GM19238 (cell line): Measurements from ENCODE around the gene ANKH.

ENCODE experiments used
- DNase-seq: peaks from one replicate; pipeline ENCODE4 v3.0.0; 2011; ENCODE audit warnings: low spot score; ENCODE audit not compliant: insufficient read length

Gene ANKH

DNA sequence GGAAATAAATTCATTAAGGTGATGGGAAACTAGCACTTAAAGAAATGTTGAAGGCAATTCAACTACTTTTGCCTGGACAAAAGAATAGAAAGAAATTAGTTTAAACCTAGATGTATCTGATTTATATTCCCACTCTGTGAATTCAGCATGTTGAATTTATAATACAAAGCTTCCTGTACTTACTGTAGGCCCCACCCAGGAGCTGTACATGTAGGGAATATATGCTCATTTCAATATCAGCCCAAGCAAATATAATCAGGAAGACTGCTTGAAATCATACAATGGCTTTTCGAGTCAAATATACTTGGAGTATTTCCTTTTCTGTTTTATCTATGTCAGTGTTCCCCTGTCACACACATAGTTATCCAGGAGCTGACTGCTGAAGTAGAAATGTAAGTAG, 105.0 kb downstream of the ANKH start:
- no peak for DNase-seq

DNA sequence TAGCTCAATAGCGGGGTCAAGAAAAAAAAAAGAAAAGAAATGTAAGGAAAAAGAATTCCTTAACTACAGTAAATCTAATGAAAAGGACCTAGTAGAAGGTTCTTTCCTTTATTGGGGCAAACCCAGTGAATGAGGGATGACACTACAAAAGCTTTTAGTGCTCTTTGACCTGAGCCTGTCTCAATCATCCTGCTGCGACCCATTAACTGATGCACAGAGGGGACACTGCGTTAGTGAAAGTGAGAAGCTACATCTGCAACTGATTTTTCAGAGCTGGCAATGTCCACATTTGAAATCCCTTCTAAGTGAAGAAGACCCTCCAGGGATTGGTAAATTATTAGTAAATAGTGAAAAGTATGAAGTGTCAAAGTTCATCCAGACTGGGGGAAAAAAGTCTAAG, 106.0 kb downstream of the ANKH start:
- DNase-seq, result no peak

DNA sequence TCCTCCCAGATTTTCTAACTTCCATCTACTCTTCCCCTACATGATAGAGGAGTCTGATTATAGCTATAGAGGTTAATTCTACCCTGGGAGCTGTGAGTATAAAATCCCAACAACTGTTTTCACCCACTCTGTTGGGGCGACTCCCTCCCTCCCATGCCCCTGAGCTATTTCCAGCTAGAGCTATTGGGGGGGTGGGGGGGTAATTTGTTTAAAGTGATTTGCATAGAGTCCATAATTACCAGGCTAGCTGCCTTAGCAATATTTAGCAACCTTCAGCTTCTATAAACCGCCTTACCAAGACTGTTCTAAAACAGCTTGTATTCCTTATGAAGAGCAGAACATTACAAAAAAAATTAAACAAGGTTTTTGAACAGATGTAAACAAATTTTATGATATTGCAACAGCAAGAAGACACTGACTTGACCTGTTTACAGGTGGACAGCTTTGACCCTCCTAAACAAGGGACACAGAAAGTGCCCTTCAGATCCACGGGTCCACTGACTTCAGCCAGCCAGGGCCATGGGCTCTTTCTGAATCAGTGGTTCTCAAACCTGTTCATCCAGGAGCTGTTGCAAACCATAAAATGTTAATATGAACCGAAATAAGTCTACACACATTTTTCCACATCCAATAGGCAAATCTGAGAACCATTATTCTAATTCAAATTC, 108.9 kb downstream of the ANKH start:
- DNase-seq, result no peak

DNA sequence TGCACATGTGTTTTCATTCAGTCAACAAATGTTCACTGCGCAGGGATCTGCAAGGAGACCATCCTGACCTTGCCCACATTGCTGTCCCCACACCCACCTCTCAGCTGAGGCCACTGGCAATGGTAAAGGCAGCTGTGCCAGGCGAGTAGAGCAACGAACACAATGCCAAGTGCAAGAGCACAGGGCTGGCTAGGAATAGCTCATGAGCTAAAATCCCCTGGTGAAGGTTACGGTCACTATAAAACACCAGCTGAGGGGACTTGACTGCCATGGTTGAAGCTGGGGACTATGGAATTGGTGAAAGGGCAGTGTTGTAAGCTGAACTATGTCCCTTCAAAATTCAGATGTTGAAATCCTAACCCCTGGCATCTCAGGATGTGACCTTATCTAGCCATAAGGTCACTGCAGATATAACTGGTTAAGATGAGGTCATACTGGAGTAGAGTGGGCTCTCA, 111.0 kb downstream of the ANKH start:
- DNase-seq, result no peak

DNA sequence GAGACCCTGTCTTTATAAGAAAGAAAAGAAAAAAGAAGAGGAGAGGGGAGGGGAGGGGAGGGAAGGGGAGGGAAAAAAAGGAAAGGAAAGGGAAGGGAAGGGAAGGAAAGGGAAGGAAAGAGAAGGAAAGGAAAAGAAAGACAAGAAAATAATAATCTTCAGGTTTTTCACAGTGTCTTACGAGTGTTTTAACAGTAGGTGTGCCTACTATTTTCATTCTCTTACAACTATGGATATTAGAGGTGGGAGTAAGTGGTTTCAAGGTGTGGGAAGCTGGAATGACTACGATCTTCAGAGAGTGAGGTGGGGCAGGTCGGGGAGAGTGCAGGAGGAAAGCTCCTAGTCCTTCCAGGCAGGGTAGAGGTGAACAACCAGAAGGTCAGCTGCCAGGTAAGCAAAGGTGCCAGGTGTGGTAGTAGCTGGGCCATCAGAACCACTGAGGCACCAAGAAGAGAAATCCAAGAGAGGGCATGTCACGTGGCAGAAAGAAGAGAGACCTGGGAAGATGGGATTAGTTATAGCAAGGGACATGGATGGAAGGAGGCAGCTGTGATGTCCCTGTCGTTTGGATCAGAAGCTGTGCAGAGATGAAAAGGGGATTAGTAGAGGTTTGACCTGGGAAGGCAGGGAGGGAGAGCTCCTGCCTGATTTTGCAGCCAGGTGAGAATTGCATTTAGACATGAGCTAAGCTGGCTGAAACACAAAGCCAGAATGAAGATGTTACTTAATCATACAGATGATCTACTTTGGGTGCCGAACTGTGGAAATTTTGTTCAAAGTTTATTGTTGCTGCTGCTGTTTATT, 111.6 kb downstream of the ANKH start:
- no peak for DNase-seq

DNA sequence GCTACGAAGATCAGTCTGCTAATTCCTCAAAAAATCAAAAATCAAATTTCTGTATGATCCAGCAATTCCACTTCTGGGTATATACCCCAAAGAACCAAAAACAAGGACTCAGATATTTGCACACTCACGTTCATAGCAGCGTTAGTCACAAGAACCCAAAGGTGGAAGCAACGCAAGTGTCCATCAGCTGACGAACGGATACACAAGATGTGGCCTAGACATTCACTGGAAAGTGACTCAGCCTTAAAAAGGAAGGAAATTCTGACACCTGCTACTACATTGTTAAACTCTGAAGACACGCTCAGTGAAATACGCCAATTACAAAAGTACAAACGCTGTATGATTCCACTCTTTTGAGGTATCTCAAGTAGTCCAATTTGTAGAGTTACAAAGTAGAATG, 113.7 kb downstream of the ANKH start:
- DNase-seq, result no peak

DNA sequence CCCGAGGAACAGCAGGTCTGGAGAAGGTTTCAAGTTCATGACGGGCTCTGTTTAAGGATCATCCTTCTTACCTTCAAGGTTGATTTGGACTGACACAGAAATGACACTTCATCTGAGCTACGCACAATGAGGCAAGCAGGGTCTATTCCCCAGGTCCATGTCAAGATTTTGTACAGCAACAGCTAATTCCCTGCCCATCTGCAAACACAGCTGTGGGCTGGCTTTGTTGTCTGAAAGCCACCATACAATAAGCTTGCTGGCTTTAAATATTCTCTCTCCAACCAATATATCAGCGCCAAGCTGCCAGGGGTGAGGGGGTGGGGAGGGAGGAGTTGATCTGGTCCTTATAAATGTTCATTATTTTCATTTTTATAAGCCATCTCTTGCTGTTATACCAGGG, 115.1 kb downstream of the ANKH start:
- no peak for DNase-seq

DNA sequence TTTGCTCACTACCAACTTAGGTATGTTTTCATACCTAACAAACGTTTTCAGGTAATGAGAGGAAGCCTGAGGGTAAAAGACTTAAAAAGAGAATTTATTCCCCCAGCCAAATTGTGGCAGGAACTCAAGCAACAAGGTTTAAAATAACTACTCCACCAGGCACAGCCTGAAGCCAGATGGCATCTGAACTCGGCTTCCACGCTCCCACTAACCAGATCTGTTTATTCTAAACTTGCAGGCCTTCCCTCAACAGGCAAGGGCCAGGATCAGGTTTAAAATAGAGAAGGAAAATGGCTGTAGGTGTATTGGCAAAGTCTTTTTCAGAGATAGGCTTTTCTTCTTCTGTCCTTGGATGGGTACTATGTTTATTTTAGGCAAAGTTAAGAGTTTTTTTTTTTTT, 117.6 kb downstream of the ANKH start:
- DNase-seq, result no peak

DNA sequence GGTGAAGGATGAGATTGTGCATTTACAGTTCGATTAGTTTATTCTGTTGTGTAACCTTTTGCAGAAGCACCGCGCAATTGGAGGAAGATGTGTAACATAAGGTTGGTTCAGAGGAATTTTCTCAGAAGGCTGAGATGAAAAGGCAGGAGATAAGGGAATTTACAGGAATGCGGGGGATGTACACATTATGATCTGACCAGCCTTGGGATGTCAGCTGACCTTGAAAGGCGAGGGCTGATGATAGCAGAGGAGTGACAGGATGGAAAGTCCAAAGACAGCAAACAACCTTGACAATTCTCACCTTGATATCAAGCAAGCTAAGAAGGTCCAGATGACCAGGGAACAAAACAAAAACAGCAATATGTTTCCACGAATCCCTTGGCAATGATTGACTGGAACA, 118.3 kb downstream of the ANKH start:
- DNase-seq, result no peak

DNA sequence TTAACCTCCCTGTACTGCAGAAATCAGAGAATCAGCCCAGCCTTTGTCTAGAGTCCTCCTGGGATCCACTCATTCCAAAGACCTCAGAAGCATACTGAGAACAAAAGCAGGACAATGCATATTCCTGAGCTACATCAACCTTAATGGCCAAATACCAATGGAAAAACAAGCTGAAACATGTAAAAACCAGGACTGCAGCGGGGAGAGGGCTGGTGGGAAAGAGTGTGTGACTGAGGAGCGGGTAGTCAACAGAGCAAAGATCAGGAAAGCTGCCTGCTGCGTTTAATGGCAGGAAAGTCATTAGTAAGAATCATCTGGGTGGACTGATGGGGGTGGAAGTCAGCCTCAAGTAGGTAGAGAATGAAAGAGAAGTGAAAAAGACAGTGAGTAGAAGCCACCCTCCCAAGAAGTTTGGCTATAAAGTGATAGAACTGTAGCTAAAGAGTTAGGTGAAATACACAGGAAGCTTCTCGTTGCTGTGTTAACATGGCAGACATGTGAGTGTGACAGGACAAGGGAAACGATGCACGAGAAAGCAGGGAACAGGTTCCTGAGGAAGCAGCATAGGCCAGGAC, 119.0 kb downstream of the ANKH start:
- no peak for DNase-seq

DNA sequence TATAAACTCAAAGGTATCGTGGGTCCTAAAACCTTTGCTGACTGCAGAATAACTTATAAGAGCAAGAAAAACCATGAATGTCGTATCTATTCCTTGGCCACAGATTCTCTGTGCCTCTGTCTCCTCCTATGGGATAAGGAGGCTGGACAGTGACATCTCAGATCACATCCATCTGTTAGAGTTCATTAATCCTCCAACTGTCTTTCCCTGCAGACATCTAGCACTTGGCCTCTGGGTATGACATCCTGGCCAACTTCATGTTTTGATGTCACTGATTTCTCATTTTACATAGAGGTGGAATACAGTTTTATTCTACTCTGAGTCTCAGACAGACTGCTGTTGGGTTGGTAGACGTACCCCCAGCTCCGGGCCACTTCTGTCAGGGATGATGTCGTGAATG, 120.9 kb downstream of the ANKH start:
- no peak for DNase-seq

DNA sequence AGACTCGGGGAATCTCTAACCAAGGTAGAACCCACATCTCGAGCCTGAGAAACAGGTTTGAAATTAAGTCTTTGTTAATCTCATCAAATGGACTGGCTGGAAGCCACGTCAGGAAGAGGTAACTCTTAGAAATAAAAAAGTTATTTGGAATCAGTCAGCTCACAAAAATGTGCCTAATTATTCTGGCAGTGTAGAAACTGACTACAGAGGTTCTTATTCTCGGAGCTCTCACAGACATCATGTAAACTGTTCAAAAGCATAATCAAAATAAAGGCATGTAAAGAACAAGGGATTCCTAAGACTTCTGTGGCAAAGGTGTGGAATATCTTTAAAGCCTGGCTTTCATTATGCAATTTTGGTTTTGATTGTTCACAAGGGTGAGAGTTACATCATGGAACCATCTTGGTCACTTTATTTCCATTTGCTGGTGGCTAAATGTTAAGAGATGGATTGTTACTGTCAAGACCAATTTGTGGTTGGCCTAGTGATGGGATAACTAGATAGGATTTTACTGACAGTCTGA, 121.9 kb downstream of the ANKH start:
- DNase-seq, result no peak

DNA sequence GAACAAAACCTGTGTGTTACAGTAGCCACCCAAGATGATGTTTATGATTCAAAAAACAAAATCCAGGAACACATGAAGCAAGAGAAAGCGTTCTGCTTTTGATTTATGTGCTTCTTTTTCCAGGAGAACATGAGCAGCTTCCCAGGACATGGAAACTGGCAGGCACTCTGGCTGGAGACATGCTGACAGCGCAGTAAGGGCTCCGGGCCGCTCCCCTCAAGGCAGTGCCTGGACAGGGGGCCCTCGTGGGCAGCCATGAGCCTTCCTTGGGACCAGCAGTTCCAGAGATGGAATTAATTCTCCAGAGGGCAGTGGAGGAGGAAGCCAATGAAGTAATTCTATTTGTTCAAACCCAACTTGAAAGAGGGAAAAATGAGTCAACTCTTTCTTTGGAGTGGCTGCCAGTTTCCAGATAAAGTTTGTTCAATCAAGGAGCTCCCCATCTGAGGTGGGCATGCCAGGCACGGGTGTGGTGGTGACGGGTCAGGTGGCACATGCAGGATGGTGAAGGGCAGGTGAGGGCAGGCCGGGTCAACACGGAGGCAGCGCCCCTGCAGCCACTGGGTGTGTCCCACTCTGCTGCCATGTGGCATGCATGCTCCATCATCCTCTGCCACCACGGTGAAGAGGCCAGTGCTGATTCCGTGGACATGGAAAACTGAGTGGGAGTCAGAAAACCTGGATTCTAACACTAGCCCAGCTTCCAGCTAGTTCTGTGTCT, 123.2 kb downstream of the ANKH start:
- DNase-seq, result no peak

DNA sequence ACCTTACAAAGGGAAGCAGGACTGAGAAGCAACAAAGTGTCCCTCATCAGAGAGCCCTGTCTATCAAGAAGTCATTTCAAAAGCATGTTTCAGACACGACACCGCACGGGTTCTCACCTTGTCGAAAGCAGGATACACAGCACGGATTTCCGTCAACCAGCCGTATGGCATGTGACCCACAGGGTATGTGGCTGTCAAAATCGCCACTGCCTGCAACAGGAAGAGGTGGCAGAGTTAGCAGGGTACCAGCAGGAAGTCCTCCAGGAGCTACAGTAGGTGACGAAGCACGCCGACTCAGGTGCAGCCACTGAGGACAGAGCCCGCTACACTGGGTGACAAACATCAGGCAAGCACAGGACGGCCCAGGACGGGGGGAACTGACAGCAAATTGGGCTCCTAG, 125.8 kb downstream of the ANKH start:
- DNase-seq, result no peak

DNA sequence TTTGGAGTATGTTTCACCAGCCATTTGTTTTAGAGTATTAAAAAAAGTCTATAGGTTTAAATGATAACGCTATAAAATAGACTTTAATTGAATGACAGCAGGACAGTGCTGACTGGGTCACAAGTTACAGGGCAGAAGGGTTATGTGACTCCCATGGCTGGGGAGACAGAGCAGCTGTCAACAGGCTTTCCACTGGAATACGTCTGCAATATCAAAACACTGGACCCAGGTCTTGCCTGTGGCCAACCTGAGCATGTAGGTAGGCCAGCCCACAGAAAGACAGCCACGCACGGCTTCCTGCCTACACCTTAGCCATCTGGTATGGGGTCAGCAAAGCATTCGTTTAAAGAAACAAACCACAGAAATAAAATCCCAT, 126.4 kb downstream of the ANKH start:
- no peak for DNase-seq

DNA sequence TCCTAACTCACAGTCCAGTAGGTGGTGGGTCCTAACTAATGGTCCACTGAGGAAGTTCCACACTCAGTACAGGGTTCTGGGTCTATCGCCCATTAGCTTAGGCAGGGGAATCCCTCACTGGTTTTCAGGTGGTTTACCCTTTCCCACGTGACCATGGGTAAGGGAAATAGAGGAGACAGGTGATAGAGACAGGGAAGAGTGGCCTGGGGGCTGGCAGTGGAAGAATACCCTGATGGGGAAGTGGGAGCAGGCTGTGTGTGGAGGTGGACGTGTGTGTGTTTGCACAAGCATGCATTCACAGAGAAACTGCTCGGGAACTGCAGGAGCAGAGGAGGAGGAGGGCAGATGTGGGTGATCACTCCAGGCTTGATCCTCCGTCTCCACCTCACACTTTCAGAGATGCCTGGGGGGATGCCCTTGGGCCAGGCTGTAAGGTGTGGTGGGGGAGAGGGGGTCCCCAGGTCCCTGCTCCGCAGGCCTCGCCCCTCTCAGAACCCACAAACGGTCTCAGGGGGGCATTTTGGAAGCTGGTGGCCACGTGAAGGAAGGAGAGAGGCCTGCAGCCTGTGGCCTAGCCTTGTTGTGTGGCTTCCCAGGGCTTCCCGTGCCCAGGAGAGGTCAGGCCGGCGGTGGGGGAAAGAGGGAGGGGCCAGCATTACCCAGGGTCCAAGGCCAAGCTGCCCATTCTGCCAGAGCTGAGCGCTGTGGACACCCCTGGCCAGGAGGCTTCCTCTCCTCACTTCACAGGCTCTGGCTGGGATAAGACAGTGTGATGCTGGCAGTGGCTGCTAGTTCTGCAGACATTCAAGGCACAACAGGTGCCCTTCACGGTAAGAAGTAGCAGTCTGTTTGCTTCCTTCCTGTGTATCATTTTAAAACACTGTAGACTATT, 127.0 kb downstream of the ANKH start:
- DNase-seq, result no peak

DNA sequence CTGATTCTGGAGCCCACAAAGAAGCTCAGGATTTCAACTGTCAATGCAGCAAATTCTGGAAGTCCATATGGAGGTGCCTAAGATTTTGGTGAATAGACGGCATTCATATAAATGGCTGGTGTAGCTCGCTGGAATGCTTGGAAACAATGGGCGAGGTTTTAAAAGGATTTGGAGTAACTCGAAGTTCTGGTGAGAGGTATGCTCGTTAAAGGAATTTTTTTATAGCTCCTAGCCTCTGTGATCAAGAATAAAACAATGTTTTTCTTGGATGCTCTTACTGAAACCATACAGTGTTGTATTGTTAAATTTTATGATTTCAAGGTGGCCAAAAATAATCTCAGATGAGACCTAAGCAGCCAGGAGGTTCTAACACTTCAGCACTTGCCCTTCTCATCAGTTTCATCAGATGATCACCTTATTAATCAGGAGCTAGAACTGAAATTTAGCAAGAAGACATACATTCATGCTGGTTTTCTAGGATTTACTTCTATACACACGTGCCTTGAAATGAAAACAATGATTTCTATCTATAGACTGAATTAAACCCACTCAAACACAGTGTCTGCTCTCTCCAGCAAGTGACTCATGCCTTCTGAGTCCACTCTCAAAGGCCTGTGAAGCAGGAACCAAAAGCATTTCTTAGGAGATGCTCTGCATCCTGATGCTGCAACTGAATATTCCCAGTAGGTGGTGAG, 127.8 kb downstream of the ANKH start:
- DNase-seq, result no peak

DNA sequence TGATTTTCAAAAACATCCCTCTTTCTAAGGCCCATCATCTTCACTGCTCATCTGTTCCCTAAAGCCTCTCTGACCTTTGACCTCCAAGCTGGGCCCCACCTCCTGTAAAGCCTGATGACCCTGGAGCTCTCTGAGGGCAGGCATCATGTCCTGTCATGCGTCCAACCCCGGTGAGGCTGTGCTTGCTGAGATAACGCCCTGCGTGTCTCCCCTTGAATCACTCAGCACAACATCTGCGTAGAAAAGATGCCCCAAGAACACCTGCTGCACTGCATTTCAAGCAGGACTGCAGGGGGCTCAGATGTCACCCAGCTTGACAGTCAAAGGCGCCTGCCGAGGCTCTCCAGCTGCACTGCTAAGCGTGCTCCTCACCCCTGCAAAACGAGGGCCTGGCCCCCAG, 129.1 kb downstream of the ANKH start:
- no peak for DNase-seq

DNA sequence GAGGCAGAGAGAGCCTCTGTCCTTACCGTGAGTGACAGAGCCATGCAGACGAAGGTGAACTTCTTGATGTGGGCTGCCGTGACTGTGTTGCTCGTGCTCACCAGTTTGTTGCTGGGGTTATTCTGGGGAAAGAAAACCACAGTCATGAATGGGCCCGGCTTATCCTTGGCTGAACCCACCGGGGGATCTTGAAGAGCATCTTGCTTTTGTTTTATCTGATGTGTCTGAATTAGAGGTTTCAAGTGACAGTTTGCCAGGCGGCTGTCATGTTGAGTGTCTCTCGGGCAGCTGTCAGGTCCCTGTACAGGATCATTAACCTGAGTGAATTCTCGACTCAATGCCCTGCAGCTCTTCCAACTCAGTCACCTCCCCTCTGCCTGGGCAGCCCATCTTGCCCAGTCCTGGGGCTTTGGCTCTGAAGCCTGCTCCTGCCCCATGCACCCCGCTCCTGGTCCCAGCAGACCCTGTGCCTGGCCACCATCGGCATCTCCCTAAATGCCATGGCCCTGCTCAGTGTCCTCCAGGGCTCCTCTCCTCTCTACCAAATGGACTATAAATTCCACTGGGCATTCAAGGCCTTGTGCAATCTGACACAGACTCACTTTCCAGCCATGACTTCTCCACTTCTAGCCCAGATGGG, 129.7 kb downstream of the ANKH start:
- no peak for DNase-seq

DNA sequence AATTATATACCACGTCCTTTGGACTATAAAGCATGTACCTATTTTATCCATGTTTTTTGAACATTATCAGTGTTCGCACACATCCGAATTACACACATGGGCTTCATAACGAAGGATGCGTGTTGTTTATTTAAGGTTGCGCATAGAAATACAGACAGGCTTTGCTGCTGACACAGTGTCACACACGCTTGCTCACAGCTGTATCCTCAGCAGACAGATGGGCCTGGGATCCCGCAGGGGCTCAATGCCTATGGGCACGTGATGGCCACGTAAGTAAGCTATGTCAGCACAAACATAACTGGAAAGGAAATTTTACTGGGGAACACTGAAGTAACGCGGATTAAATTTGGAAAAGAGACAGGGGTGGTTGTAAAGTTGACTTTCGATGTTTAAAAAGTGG, 130.4 kb downstream of the ANKH start:
- DNase-seq, result no peak
